Fibroblast of mammary gland (primary cell): Measurements from ENCODE around the gene LRRK1.
A peak's percentile ranks its signal among the peaks of the same experiment; 100 is the strongest.

Experiments used
- DNase-seq: peaks from one replicate; pipeline ENCODE4 v3.0.0-alpha.2; 2010; ENCODE audit warnings: low read depth
- H3K4me3 ChIP-seq: 2 replicates; pipeline ENCODE4 v1.5.1; 2011; ENCODE audit warnings: low read depth, mild to moderate bottlenecking, low read length, moderate library complexity; ENCODE audit not compliant: control insufficient read depth
- TF ChIP-seq, protein P1 (sequence below): conservative IDR thresholded peaks from 2 replicates; pipeline ENCODE4 v1.5.1; 2011; ENCODE audit warnings: low read depth, low read length, inconsistent platforms; ENCODE audit not compliant: control insufficient read depth, insufficient read depth

LRRK1 gene

GRCh38 chr15:100949691-100950090 is 30.5 kb downstream of the LRRK1 start:
- TF ChIP-seq, protein P1, sequence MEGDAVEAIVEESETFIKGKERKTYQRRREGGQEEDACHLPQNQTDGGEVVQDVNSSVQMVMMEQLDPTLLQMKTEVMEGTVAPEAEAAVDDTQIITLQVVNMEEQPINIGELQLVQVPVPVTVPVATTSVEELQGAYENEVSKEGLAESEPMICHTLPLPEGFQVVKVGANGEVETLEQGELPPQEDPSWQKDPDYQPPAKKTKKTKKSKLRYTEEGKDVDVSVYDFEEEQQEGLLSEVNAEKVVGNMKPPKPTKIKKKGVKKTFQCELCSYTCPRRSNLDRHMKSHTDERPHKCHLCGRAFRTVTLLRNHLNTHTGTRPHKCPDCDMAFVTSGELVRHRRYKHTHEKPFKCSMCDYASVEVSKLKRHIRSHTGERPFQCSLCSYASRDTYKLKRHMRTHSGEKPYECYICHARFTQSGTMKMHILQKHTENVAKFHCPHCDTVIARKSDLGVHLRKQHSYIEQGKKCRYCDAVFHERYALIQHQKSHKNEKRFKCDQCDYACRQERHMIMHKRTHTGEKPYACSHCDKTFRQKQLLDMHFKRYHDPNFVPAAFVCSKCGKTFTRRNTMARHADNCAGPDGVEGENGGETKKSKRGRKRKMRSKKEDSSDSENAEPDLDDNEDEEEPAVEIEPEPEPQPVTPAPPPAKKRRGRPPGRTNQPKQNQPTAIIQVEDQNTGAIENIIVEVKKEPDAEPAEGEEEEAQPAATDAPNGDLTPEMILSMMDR, result no peak
- DNase-seq, result no peak
- no peak overlapping the region for H3K4me3 ChIP-seq

GRCh38 chr15:100951965-100952364 is 32.8 kb downstream of the LRRK1 start:
- TF ChIP-seq, protein P1, result no peak
- H3K4me3 ChIP-seq, result no peak overlapping the region
- DNase-seq, result no peak

DNA sequence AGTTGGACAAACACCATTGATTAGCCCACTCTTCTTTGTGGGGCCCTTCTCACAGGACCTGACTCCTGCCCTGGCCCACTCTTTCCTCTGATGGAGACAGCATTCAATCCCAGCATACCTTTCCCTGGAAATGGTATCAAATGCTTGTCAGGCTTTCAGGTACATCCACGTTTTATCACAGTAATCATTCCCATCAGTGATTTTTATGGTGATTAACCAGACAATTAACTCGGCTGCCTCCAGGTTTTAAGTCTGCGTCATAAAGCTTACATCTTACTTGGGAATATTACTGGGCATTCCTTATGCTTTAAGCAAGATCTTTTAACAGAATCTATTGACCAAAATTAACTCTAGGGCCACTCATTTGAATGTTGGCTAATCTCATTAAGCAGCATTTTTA is 33.4 kb downstream of the LRRK1 start:
- TF ChIP-seq, protein P1, result no peak
- DNase-seq, result no peak
- no peak overlapping the region for H3K4me3 ChIP-seq

DNA sequence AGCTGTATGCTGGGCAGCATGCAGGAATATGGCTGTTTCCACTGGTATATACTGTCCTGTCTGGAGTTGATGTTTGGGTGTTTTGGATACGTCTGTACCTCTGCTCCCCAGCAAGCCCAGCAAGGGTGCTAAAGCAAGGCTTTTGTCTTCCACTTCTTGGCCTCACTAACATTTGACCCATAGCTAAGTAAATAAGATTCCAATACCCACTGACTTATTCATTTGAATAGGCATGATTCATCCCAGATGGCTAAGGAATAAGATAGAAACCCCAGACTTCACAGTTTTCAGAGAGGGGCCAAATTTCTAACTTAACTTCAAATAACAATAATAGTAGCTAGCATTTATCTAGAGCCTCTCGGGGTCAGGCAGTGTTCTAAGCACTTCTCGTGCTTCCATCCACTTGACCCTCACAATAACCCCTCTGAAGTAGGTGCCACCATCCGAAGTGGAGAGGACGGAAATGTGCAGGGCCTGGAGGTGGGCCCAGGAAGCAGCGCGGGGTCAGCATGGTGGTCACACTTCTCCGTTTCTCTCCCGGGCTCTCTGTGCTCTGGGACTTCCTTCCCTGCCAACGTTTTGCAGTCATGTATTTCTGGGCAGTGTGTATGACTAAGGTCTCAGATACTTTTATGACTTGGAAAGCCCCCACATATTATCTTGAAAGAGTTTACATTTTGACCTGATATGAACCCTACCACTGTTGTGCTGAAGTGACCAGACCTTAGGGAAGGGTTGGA is 39.3 kb downstream of the LRRK1 start:
- peak; percentile 76 for DNase-seq
- TF ChIP-seq, protein P1, result no peak
- H3K4me3 ChIP-seq, result peak overlapping the region; percentile 12

- TF ChIP-seq, protein P1, result no peak
- H3K4me3 ChIP-seq, result no peak overlapping the region
- DNase-seq, result no peak
Measured at GRCh38 chr15:100959066-100960050, 40.2 kb downstream of the LRRK1 start.

GRCh38 chr15:100966997-100967396 is 47.8 kb downstream of the LRRK1 start:
- no peak overlapping the region for H3K4me3 ChIP-seq
- no peak for DNase-seq
- TF ChIP-seq, protein P1, result no peak
